ENCODE results near the gene SLC22A6.

SLC22A6 gene

DNA sequence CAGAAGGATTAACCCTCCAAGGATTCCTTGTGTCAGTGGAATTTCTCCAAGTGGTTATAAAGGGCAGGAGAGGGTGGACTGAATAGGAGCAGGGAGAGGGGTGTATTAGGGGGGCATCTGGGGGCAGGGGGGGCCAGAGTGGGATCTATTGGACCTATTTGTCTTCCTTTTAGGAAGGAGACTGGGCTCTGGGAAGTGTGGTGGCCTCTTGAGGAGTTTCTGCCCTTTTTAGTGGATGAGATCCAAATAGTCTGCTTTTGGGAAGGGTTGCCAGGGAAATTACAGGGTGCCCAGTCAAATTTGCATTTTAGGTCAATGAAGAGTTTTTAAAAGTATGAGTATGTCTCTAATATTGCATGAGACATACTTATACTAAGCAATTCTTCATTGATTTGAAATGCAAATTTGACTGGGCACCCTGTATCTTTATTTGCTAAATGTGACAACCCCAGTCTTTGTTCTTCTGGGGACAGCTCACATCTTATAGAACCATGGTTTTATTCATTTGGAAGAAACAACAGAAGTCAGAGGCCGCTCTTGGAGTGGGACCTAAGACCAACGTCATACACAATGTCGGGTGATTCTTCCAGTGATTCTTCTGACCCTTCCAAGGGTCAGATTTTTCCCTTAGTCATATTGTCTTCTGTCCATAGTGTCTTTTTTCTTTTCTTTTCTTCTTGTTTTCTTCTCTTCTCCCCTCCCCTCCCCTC, 429 bp upstream of the SLC22A6 start:
- Histone ChIP-seq H2AFZ (ENCODE audit: low read length) (no peak overlapping the region), H3K4me1 (ENCODE audit: control insufficient read depth in 2 of 2, insufficient read depth in 1 of 2, low read depth in 1 of 2, low read length in 2 of 2) (peaks cover 0 to 9% of the 10 kb centered on the region in 2 donors), H2BK15ac (ENCODE audit: low read length) (no peak overlapping the region), H3K9me3 (replicated peaks in 1 of 2; ENCODE audit: control insufficient read depth in 2 of 2, insufficient read depth in 1 of 2, low read depth in 1 of 2, low read length in 2 of 2) (no peaks in the 10 kb centered on the region), H3K18ac (ENCODE audit: low read length) (no peak overlapping the region), H2BK120ac (ENCODE audit: low read depth, low read length) (no peak overlapping the region), H3K14ac (ENCODE audit: low read length) (no peak overlapping the region), H3K9ac (ENCODE audit: low read depth, low read length, poor library complexity) (no peak overlapping the region), H2AK5ac (ENCODE audit: low read depth, low read length) (no peak overlapping the region), H4K8ac (ENCODE audit: low read depth, low read length) (no peak overlapping the region), H2BK5ac (ENCODE audit: low read length) (no peak overlapping the region), H3K23ac (ENCODE audit: low read depth, low read length, poor library complexity) (no peak overlapping the region), H3K36me3 (replicated peaks in 1 of 2; ENCODE audit: control insufficient read depth in 2 of 2, insufficient read depth in 2 of 2, low read length in 2 of 2) (no peaks in the 10 kb centered on the region), H3K79me1 (ENCODE audit: low read depth, low read length) (no peaks in the 10 kb centered on the region), H3K4me2 (ENCODE audit: insufficient read depth, low read length, poor library complexity, severe bottlenecking) (no peak overlapping the region), H3K27me3 (ENCODE audit: control insufficient read depth in 3 of 3, insufficient read depth in 3 of 3, low read depth in 1 of 3, low read length in 3 of 3) (peaks cover 0 to 10% (median 0%) of the 10 kb centered on the region in 3 experiments), H2BK12ac (ENCODE audit: low read length) (no peak overlapping the region), H3K4ac (ENCODE audit: low read length) (no peak overlapping the region), H4K91ac (ENCODE audit: low read depth, low read length, poor library complexity) (no peak overlapping the region), H3K27ac (replicated peaks; ENCODE audit: low read length) (peak overlapping the region; percentile 12), H3K4me3 (ENCODE audit: low read length in 2 of 2) (no peak overlapping the region)
- no CpG with 5 or more reads among the region's 3 CpGs for WGBS, 2 donors (ENCODE audit: extremely low coverage in 2 of 2, insufficient read length in 2 of 2, insufficient replicate concordance in 1 of 2)
- DNase-seq (ENCODE audit: low spot score): no peak

DNA sequence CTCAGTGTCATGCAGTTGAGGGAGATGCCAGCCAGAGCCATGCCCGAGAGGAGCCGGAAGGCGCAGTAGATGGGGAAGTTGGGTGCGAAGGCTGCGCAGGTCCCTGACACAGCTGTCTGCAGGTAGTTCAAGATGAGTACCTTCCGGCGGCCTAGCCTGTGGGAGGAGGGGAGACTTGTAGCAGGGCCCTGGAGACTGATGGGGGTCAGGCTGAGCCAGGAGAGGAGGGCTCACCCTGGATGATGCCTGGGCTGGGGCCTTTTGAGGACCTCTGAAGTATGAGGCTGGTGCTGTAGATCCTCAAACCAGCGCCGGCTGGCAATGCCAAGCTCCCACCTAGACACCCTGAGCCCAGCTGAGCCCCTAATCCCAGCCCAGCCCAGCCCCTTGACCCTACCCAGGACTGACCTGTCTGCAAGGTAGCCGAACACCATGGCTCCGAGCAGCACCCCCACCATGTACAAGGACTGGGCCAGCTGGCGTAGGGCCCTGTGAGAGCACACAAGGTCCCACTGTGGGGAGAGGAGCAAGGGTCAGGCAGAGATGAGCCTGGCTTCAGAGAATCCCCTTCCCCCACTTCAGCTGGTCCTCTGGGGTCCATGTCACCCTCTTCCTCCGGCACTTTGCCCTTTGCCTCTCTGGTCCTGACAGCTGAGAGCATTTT, 1.1 kb downstream of the SLC22A6 start:
- peak overlapping the region; percentile 10 for H3K23ac ChIP-seq (ENCODE audit: low read depth, low read length, poor library complexity)
- H3K4me3 ChIP-seq (ENCODE audit: low read length in 2 of 2): no peak overlapping the region
- H2AFZ ChIP-seq (ENCODE audit: low read length): no peak overlapping the region
- no peak overlapping the region for H3K4ac ChIP-seq (ENCODE audit: low read length)
- peak overlapping the region; percentile 84 for H3K18ac ChIP-seq (ENCODE audit: low read length)
- H3K4me1 ChIP-seq (ENCODE audit: control insufficient read depth in 2 of 2, insufficient read depth in 1 of 2, low read depth in 1 of 2, low read length in 2 of 2): peaks cover 0 to 9% of the 10 kb centered on the region in 2 donors
- H3K4me2 ChIP-seq (ENCODE audit: insufficient read depth, low read length, poor library complexity, severe bottlenecking): no peak overlapping the region
- peak overlapping the region; percentile 43 for H2BK15ac ChIP-seq (ENCODE audit: low read length)
- no peaks in the 10 kb centered on the region for H3K9me3 ChIP-seq (replicated peaks in 1 of 2; ENCODE audit: control insufficient read depth in 2 of 2, insufficient read depth in 1 of 2, low read depth in 1 of 2, low read length in 2 of 2)
- no peak overlapping the region for H3K27ac ChIP-seq (replicated peaks; ENCODE audit: low read length)
- H3K9ac ChIP-seq (ENCODE audit: low read depth, low read length, poor library complexity): no peak overlapping the region
- H2BK120ac ChIP-seq (ENCODE audit: low read depth, low read length): no peak overlapping the region
- H4K8ac ChIP-seq (ENCODE audit: low read depth, low read length): no peak overlapping the region
- no peak for DNase-seq (ENCODE audit: low spot score)
- no peak overlapping the region for H3K14ac ChIP-seq (ENCODE audit: low read length)
- no peak overlapping the region for H4K91ac ChIP-seq (ENCODE audit: low read depth, low read length, poor library complexity)
- H3K79me1 ChIP-seq (ENCODE audit: low read depth, low read length): no peaks in the 10 kb centered on the region
- no peak overlapping the region for H2BK5ac ChIP-seq (ENCODE audit: low read length)
- no peaks in the 10 kb centered on the region for H3K36me3 ChIP-seq (replicated peaks in 1 of 2; ENCODE audit: control insufficient read depth in 2 of 2, insufficient read depth in 2 of 2, low read length in 2 of 2)
- no CpG with 5 or more reads among the region's 13 CpGs for WGBS, 2 donors (ENCODE audit: extremely low coverage in 2 of 2, insufficient read length in 2 of 2, insufficient replicate concordance in 1 of 2)
- H2BK12ac ChIP-seq (ENCODE audit: low read length): peak overlapping the region; percentile 23
- H2AK5ac ChIP-seq (ENCODE audit: low read depth, low read length): no peak overlapping the region
- H3K27me3 ChIP-seq (ENCODE audit: control insufficient read depth in 3 of 3, insufficient read depth in 3 of 3, low read depth in 1 of 3, low read length in 3 of 3): peaks cover 0 to 10% (median 0%) of the 10 kb centered on the region in 3 experiments

DNA sequence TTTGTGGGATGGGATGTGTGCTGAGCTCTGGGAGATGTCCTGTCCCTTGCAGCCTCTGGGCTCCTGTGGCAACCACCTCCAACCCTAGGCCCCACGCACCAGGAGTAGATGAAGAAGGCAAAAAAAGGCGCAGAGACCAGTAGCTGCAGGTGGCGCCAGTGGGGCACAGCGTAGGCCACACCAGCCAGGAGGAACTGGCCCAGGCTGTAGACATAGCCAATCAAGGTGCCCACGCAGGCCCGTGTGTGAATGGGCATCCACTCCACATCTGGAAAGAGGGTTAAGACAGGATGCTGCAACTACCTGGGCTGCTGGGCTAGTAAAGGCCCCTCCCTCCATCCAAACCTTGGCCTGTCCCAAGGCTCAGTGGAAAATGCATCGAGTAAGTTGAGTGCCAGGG, 3.0 kb downstream of the SLC22A6 start:
- no peak for DNase-seq (ENCODE audit: low spot score)

DNA sequence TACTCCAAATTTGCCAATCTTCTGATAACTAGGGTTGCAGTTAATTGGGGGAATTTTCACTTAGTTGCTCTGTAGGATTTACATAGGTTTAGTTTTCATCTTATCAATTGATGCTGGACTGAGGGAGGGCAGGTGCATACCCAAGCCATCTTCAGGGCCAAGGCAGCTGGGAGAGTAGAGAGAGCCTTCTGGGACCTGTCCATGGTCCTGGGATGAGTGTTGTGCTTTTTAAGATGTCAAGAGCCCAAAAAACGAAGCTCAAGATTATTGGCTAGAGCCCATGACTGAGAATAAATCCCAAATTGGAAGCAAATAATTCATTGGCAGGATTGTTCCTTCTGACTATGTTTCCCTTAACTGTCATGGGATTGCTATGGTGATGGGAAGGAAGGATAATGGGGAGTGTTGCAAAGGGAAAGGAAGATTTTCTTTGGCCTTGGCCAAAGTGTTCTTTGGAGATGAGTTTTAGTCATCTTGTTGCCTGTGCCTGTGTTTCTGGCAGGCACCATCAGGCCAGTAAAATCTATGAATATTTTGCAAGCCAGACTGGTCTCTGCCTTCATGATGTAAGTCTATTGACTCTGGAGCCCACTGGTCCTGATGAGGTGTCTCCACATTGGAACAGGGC, 4.5 kb downstream of the SLC22A6 start:
- Histone ChIP-seq H2BK120ac (ENCODE audit: low read depth, low read length) (no peak overlapping the region), H3K27me3 (ENCODE audit: control insufficient read depth in 3 of 3, insufficient read depth in 3 of 3, low read depth in 1 of 3, low read length in 3 of 3) (peaks cover 0 to 6% (median 0%) of the 10 kb centered on the region in 3 experiments), H3K9ac (ENCODE audit: low read depth, low read length, poor library complexity) (no peak overlapping the region), H3K23ac (ENCODE audit: low read depth, low read length, poor library complexity) (no peak overlapping the region), H4K8ac (ENCODE audit: low read depth, low read length) (no peak overlapping the region), H2AK5ac (ENCODE audit: low read depth, low read length) (no peak overlapping the region), H2AFZ (ENCODE audit: low read length) (no peak overlapping the region), H2BK5ac (ENCODE audit: low read length) (no peak overlapping the region), H3K79me1 (ENCODE audit: low read depth, low read length) (no peaks in the 10 kb centered on the region), H2BK15ac (ENCODE audit: low read length) (no peak overlapping the region), H3K4me1 (ENCODE audit: control insufficient read depth in 2 of 2, insufficient read depth in 1 of 2, low read depth in 1 of 2, low read length in 2 of 2) (peaks cover 0 to 9% of the 10 kb centered on the region in 2 donors), H3K4me3 (ENCODE audit: low read length in 2 of 2) (no peak overlapping the region), H3K4me2 (ENCODE audit: insufficient read depth, low read length, poor library complexity, severe bottlenecking) (no peak overlapping the region), H3K27ac (replicated peaks; ENCODE audit: low read length) (no peak overlapping the region), H3K9me3 (replicated peaks in 1 of 2; ENCODE audit: control insufficient read depth in 2 of 2, insufficient read depth in 1 of 2, low read depth in 1 of 2, low read length in 2 of 2) (no peaks in the 10 kb centered on the region), H3K4ac (ENCODE audit: low read length) (no peak overlapping the region), H3K18ac (ENCODE audit: low read length) (no peak overlapping the region), H3K36me3 (replicated peaks in 1 of 2; ENCODE audit: control insufficient read depth in 2 of 2, insufficient read depth in 2 of 2, low read length in 2 of 2) (no peaks in the 10 kb centered on the region), H3K14ac (ENCODE audit: low read length) (no peak overlapping the region), H2BK12ac (ENCODE audit: low read length) (no peak overlapping the region), H4K91ac (ENCODE audit: low read depth, low read length, poor library complexity) (no peak overlapping the region)
- WGBS, 2 donors (ENCODE audit: extremely low coverage in 2 of 2, insufficient read length in 2 of 2, insufficient replicate concordance in 1 of 2): no CpG with 5 or more reads among the region's 1 CpG
- DNase-seq (ENCODE audit: low spot score): peak; percentile 35

More for the DNA sequence above, 3.0 kb downstream of the SLC22A6 start:
- Histone ChIP-seq H3K4me1 (ENCODE audit: control insufficient read depth in 2 of 2, insufficient read depth in 1 of 2, low read depth in 1 of 2, low read length in 2 of 2) (peaks cover 0 to 9% of the 10 kb centered on the region in 2 donors), H2AFZ (ENCODE audit: low read length) (no peak overlapping the region), H4K8ac (ENCODE audit: low read depth, low read length) (no peak overlapping the region), H3K4me3 (ENCODE audit: low read length in 2 of 2) (no peak overlapping the region), H3K27ac (replicated peaks; ENCODE audit: low read length) (no peak overlapping the region), H4K91ac (ENCODE audit: low read depth, low read length, poor library complexity) (no peak overlapping the region), H3K18ac (ENCODE audit: low read length) (no peak overlapping the region), H3K9me3 (replicated peaks in 1 of 2; ENCODE audit: control insufficient read depth in 2 of 2, insufficient read depth in 1 of 2, low read depth in 1 of 2, low read length in 2 of 2) (no peaks in the 10 kb centered on the region), H3K79me1 (ENCODE audit: low read depth, low read length) (no peaks in the 10 kb centered on the region), H2BK15ac (ENCODE audit: low read length) (no peak overlapping the region), H3K23ac (ENCODE audit: low read depth, low read length, poor library complexity) (no peak overlapping the region), H2BK5ac (ENCODE audit: low read length) (no peak overlapping the region), H3K9ac (ENCODE audit: low read depth, low read length, poor library complexity) (no peak overlapping the region), H3K36me3 (replicated peaks in 1 of 2; ENCODE audit: control insufficient read depth in 2 of 2, insufficient read depth in 2 of 2, low read length in 2 of 2) (no peaks in the 10 kb centered on the region), H3K27me3 (ENCODE audit: control insufficient read depth in 3 of 3, insufficient read depth in 3 of 3, low read depth in 1 of 3, low read length in 3 of 3) (peaks cover 0 to 6% (median 0%) of the 10 kb centered on the region in 3 experiments), H3K4ac (ENCODE audit: low read length) (no peak overlapping the region), H2BK120ac (ENCODE audit: low read depth, low read length) (no peak overlapping the region), H2AK5ac (ENCODE audit: low read depth, low read length) (no peak overlapping the region), H3K14ac (ENCODE audit: low read length) (no peak overlapping the region), H2BK12ac (ENCODE audit: low read length) (no peak overlapping the region), H3K4me2 (ENCODE audit: insufficient read depth, low read length, poor library complexity, severe bottlenecking) (no peak overlapping the region)
- WGBS, 2 donors (ENCODE audit: extremely low coverage in 2 of 2, insufficient read length in 2 of 2, insufficient replicate concordance in 1 of 2): no CpG with 5 or more reads among the region's 7 CpGs
